Large intestine (tissue), 3 donors: Measurements from ENCODE around the gene RRP12. TPM values are rescaled to one million over a fixed set of nuclear protein-coding genes. Genes with fewer than 3 reads are reported as not detected.

Experiments used
- DNase-seq, 2 donors: peaks; one replicate each; pipeline versions ENCODE4 v3.0.0 to v3.0.0-alpha.2; 2013
- H3K27ac ChIP-seq: one replicate; pipeline ENCODE4 v1.5.1; 2013; ENCODE audit warnings: low read length
- H3K27me3 ChIP-seq: 2 replicates; pipeline ENCODE4 v1.6.1; 2013; ENCODE audit warnings: low read length; ENCODE audit not compliant: control insufficient read depth, insufficient read depth
- H3K36me3 ChIP-seq: 2 replicates; pipeline ENCODE4 v1.6.1; 2013; ENCODE audit warnings: low read length; ENCODE audit not compliant: control insufficient read depth, insufficient read depth
- H3K4me1 ChIP-seq: one replicate; pipeline ENCODE4 v1.6.1; 2013; ENCODE audit warnings: low read length; ENCODE audit not compliant: control insufficient read depth, insufficient read depth
- H3K4me3 ChIP-seq: one replicate; pipeline ENCODE4 v1.5.1; 2013; ENCODE audit warnings: low read length
- H3K9me3 ChIP-seq: one replicate; pipeline ENCODE4 v1.6.1; 2013; ENCODE audit warnings: mild to moderate bottlenecking, low read depth, low read length, moderate library complexity; ENCODE audit not compliant: control insufficient read depth
- WGBS: methylation state at CpG from one replicate; pipeline ENCODE4 v1.1.5; 2013; ENCODE audit warnings: low lambda C conversion rate; ENCODE audit not compliant: insufficient coverage; 5-methylcytosine and 5-hydroxymethylcytosine counted together
- polyA plus RNA-seq: library from polyadenylated mRNA; unstranded; fragments of 120-200 nt; gene quantifications from one replicate; pipeline ENCODE4 v1.2.1, GENCODE V29; 2013

RRP12 gene
- polyA plus RNA-seq, 1 donor = 25.3 TPM

- Histone ChIP-seq H3K27ac (peak overlapping the region; percentile 82), H3K36me3 (peaks cover 9% of the 10 kb centered on the region), H3K4me3 (peak overlapping the region; percentile 2), H3K4me1 (peaks cover 37% of the 10 kb centered on the region), H3K9me3 (no peaks in the 10 kb centered on the region), H3K27me3 (peaks cover 5% of the 10 kb centered on the region)
- WGBS = no CpG with 5 or more reads among the region's 6 CpGs
- DNase-seq = no peak
Observed at GRCh38 chr10:97331153-97331703, 69.9 kb downstream of the RRP12 start.

GRCh38 chr10:97329766-97330165, 71.4 kb downstream of the RRP12 start:
- Histone ChIP-seq H3K4me1 (peaks cover 33% of the 10 kb centered on the region), H3K27ac (no peak overlapping the region), H3K36me3 (peaks cover 9% of the 10 kb centered on the region), H3K27me3 (no peaks in the 10 kb centered on the region), H3K4me3 (no peak overlapping the region), H3K9me3 (no peaks in the 10 kb centered on the region)
- no peak for DNase-seq
- 77% methylated on average over 2 of the region's 5 CpGs for WGBS

GRCh38 chr10:97328646-97329453, 72.3 kb downstream of the RRP12 start:
- peak in 1 of 2 donors; percentile 46 for DNase-seq
- H3K4me3 ChIP-seq = no peak overlapping the region
- no CpG with 5 or more reads among the region's 3 CpGs for WGBS
- peaks cover 33% of the 10 kb centered on the region for H3K4me1 ChIP-seq
- H3K27me3 ChIP-seq = no peaks in the 10 kb centered on the region
- H3K36me3 ChIP-seq = peaks cover 9% of the 10 kb centered on the region
- H3K27ac ChIP-seq = peak overlapping the region; percentile 11
- no peaks in the 10 kb centered on the region for H3K9me3 ChIP-seq

- H3K4me1 ChIP-seq = peaks cover 33% of the 10 kb centered on the region
- no peaks in the 10 kb centered on the region for H3K27me3 ChIP-seq
- H3K9me3 ChIP-seq = no peaks in the 10 kb centered on the region
- no peak overlapping the region for H3K4me3 ChIP-seq
- DNase-seq = peak in 1 of 2 donors; percentile 36
- WGBS = 25% methylated on average over 1 of the region's 7 CpGs
- H3K36me3 ChIP-seq = peaks cover 9% of the 10 kb centered on the region
- no peak overlapping the region for H3K27ac ChIP-seq
Observed at GRCh38 chr10:97327348-97328294, 73.5 kb downstream of the RRP12 start.

GRCh38 chr10:97325754-97326153, 75.4 kb downstream of the RRP12 start:
- no peak for DNase-seq
- WGBS = 45% methylated on average over 3 of the region's 9 CpGs
- Histone ChIP-seq H3K36me3 (peaks cover 9% of the 10 kb centered on the region), H3K27me3 (peaks cover 12% of the 10 kb centered on the region), H3K9me3 (no peaks in the 10 kb centered on the region), H3K4me3 (no peak overlapping the region), H3K27ac (no peak overlapping the region), H3K4me1 (peaks cover 27% of the 10 kb centered on the region)

GRCh38 chr10:97323501-97323900, 77.6 kb downstream of the RRP12 start:
- H3K9me3 ChIP-seq = no peaks in the 10 kb centered on the region
- no CpG with 5 or more reads among the region's 4 CpGs for WGBS
- no peaks in the 10 kb centered on the region for H3K36me3 ChIP-seq
- peaks cover 21% of the 10 kb centered on the region for H3K27me3 ChIP-seq
- H3K4me3 ChIP-seq = no peak overlapping the region
- H3K4me1 ChIP-seq = peaks cover 26% of the 10 kb centered on the region
- DNase-seq = no peak
- no peak overlapping the region for H3K27ac ChIP-seq

- no peak overlapping the region for H3K27ac ChIP-seq
- WGBS = no CpG with 5 or more reads among the region's 3 CpGs
Observed at GRCh38 chr10:97321804-97322190, 79.3 kb downstream of the RRP12 start.

GRCh38 chr10:97321032-97321803, 79.9 kb downstream of the RRP12 start:
- H3K27me3 ChIP-seq = peaks cover 21% of the 10 kb centered on the region
- peak in 1 of 2 donors; percentile 44 for DNase-seq
- WGBS = no CpG with 5 or more reads among the region's 38 CpGs
- no peaks in the 10 kb centered on the region for H3K9me3 ChIP-seq
- no peaks in the 10 kb centered on the region for H3K36me3 ChIP-seq
- H3K4me3 ChIP-seq = peak overlapping the region; percentile 52
- peaks cover 11% of the 10 kb centered on the region for H3K4me1 ChIP-seq
- no peak overlapping the region for H3K27ac ChIP-seq

More at GRCh38 chr10:97321804-97322190, 79.3 kb downstream of the RRP12 start:
- H3K9me3 ChIP-seq = no peaks in the 10 kb centered on the region
- DNase-seq = no peak
- H3K36me3 ChIP-seq = no peaks in the 10 kb centered on the region
- H3K4me1 ChIP-seq = peaks cover 11% of the 10 kb centered on the region
- peaks cover 21% of the 10 kb centered on the region for H3K27me3 ChIP-seq
- H3K4me3 ChIP-seq = no peak overlapping the region

- Histone ChIP-seq H3K9me3 (no peaks in the 10 kb centered on the region), H3K4me3 (peak overlapping the region; percentile 52), H3K36me3 (no peaks in the 10 kb centered on the region), H3K4me1 (peaks cover 11% of the 10 kb centered on the region), H3K27ac (no peak overlapping the region), H3K27me3 (peaks cover 21% of the 10 kb centered on the region)
- no CpG with 5 or more reads among the region's 24 CpGs for WGBS
- no peak for DNase-seq
Observed at GRCh38 chr10:97320480-97321031, 80.6 kb downstream of the RRP12 start.
